IMR-90 (cell line): ENCODE results near the gene TNIP1. TPM values are rescaled to one million over a fixed set of nuclear protein-coding genes. Genes with fewer than 3 reads are reported as not detected.

ENCODE experiments used
- ATAC-seq: fragments of 200-7000 bp; cut with Tn5 transposase; 2 replicates; pipeline ENCODE4 v1.9.1; 2020; ENCODE audit warnings: low read depth, mild to moderate bottlenecking, moderate library complexity
- BruUV-seq: library from RNA; stranded (reverse); fragments of 400-500 nt; replicated peaks from 2 replicates; lab custom pipeline; 2021; lab: Mats Ljungman, UMichigan
- CTCF ChIA-PET: fragments of 300-600 bp; formaldehyde crosslinking; extraction: SDS; loops from one replicate; lab custom pipeline; 2021; ENCODE audit warnings: antibody characterized with exemption; lab: Yijun Ruan, JAX
- POLR2A ChIA-PET: fragments of 300-600 bp; sonication (Branson Sonifier 250); formaldehyde crosslinking; loops from one replicate; lab custom pipeline; 2022; ENCODE audit warnings: antibody characterized with exemption; ENCODE audit not compliant: unreplicated experiment; lab: Charles Lee
- DNase-seq: peaks from one replicate; pipeline ENCODE4 v3.0.0; 2013
- H2AFZ ChIP-seq: replicated peaks from 2 replicates; pipeline ENCODE3; 2013; ENCODE audit warnings: low read length, mild to moderate bottlenecking; ENCODE audit not compliant: poor library complexity
- H2AK5ac ChIP-seq: 2 replicates; pipeline ENCODE4 v1.6.1; 2013; ENCODE audit warnings: low read depth, low read length, inconsistent platforms
- H2AK9ac ChIP-seq: replicated peaks from 2 replicates; pipeline ENCODE3; 2013; ENCODE audit warnings: mild to moderate bottlenecking, low read depth, low read length, moderate library complexity; ENCODE audit not compliant: poor library complexity
- H2BK120ac ChIP-seq: 2 replicates; pipeline ENCODE4 v1.6.1; 2013; ENCODE audit warnings: low read depth, low read length, inconsistent platforms
- H2BK15ac ChIP-seq: 3 replicates; pipeline ENCODE4 v1.6.1; 2013; ENCODE audit warnings: low read depth, low read length, inconsistent platforms
- H2BK20ac ChIP-seq: 2 replicates; pipeline ENCODE4 v1.6.1; 2013; ENCODE audit warnings: low read depth, mild to moderate bottlenecking, inconsistent platforms, low read length, moderate library complexity
- H2BK5ac ChIP-seq: 2 replicates; pipeline ENCODE4 v1.6.1; 2013; ENCODE audit warnings: mild to moderate bottlenecking, low read depth, low read length, inconsistent platforms; ENCODE audit not compliant: poor library complexity, severe bottlenecking
- H3K14ac ChIP-seq: replicated peaks from 2 replicates; pipeline ENCODE4 v1.6.1; 2013; ENCODE audit warnings: low read depth, low read length, inconsistent platforms
- H3K18ac ChIP-seq: 2 replicates; pipeline ENCODE4 v1.6.1; 2013; ENCODE audit warnings: low read depth, low read length, control low read depth
- H3K23ac ChIP-seq: 2 replicates; pipeline ENCODE4 v1.6.1; 2013; ENCODE audit warnings: low read depth, low read length, inconsistent platforms
- H3K27ac ChIP-seq: 2 replicates; pipeline ENCODE4 v1.5.1; 2013; ENCODE audit warnings: mild to moderate bottlenecking, control low read depth, low read length; ENCODE audit not compliant: insufficient read depth
- H3K27me3 ChIP-seq: 2 replicates; pipeline ENCODE4 v1.6.1; 2013; ENCODE audit warnings: low read length; ENCODE audit not compliant: control insufficient read depth, insufficient read depth
- H3K36me3 ChIP-seq: 2 replicates; pipeline ENCODE4 v1.6.1; 2013; ENCODE audit warnings: low read length, mixed read lengths; ENCODE audit not compliant: control insufficient read depth, insufficient read depth
- H3K4ac ChIP-seq: 2 replicates; pipeline ENCODE4 v1.6.1; 2013; ENCODE audit warnings: low read depth, low read length, inconsistent platforms
- H3K4me1 ChIP-seq: 2 replicates; pipeline ENCODE4 v1.6.1; 2013; ENCODE audit warnings: low read length, mixed read lengths; ENCODE audit not compliant: control insufficient read depth, insufficient read depth
- H3K4me2 ChIP-seq: 2 replicates; pipeline ENCODE4 v1.6.1; 2013; ENCODE audit warnings: low read depth, mild to moderate bottlenecking, control low read depth, low read length, moderate library complexity
- H3K4me3 ChIP-seq: 2 replicates; pipeline ENCODE4 v1.5.1; 2013; ENCODE audit warnings: low read depth, mild to moderate bottlenecking, control low read depth, low read length, moderate library complexity; ENCODE audit not compliant: insufficient read depth
- H3K56ac ChIP-seq: 2 replicates; pipeline ENCODE4 v1.6.1; 2013; ENCODE audit warnings: low read length, inconsistent platforms; ENCODE audit not compliant: insufficient read depth; ENCODE audit errors: extremely low read depth
- H3K79me1 ChIP-seq, 2 experiments: 2 replicates each; pipeline ENCODE4 v1.6.1; 2013; ENCODE audit warnings: low read length in 2 of 2, inconsistent platforms in 1 of 2, low read depth in 1 of 2
- H3K9ac ChIP-seq: 2 replicates; pipeline ENCODE4 v1.6.1; 2013; ENCODE audit warnings: low read depth, low read length, control low read depth
- H3K9me1 ChIP-seq: 2 replicates; pipeline ENCODE4 v1.6.1; 2013; ENCODE audit warnings: low read length, inconsistent platforms; ENCODE audit not compliant: insufficient read depth
- H3K9me3 ChIP-seq: 2 replicates; pipeline ENCODE4 v1.6.1; 2013; ENCODE audit warnings: low read length; ENCODE audit not compliant: control insufficient read depth, insufficient read depth
- H4K20me1 ChIP-seq: 2 replicates; pipeline ENCODE4 v1.6.1; 2013; ENCODE audit warnings: low read length, inconsistent platforms; ENCODE audit not compliant: insufficient read depth
- H4K5ac ChIP-seq: 2 replicates; pipeline ENCODE4 v1.6.1; 2013; ENCODE audit warnings: mild to moderate bottlenecking, low read depth, low read length, control low read depth
- H4K8ac ChIP-seq, 2 experiments: 2 replicates each; pipeline ENCODE4 v1.6.1; 2013; ENCODE audit warnings: low read depth in 2 of 2, low read length in 2 of 2, control low read depth in 1 of 2, inconsistent platforms in 1 of 2
- H4K91ac ChIP-seq: 2 replicates; pipeline ENCODE4 v1.6.1; 2013; ENCODE audit warnings: low read depth, low read length, inconsistent platforms; ENCODE audit not compliant: insufficient read depth
- BHLHE40 ChIP-seq: fragments of 150-350 bp; IDR thresholded peaks from 2 replicates; pipeline ENCODE4 v1.6.1; 2016; ENCODE audit warnings: mild to moderate bottlenecking, low read depth, low read length
- CEBPB ChIP-seq: IDR thresholded peaks from 2 replicates; pipeline ENCODE4 v1.6.1; 2012; ENCODE audit warnings: low read depth, low read length, improper control_type of control experiment
- CTCF ChIP-seq: conservative IDR thresholded peaks from 2 replicates; pipeline ENCODE4 v1.5.1; 2012; ENCODE audit warnings: mild to moderate bottlenecking, low read depth, low read length, improper control_type of control experiment
- ELK1 ChIP-seq: fragments of 150-350 bp; IDR thresholded peaks from 2 replicates; pipeline ENCODE4 v1.6.1; 2016; ENCODE audit warnings: low read depth, mild to moderate bottlenecking, low read length, moderate library complexity, borderline replicate concordance
- MAZ ChIP-seq: IDR thresholded peaks from 2 replicates; pipeline ENCODE4 v1.6.1; 2012; ENCODE audit warnings: low read depth, mild to moderate bottlenecking, low read length, improper control_type of control experiment, moderate library complexity, borderline replicate concordance
- SMC3 ChIP-seq: fragments of 150-350 bp; IDR thresholded peaks from 2 replicates; pipeline ENCODE4 v1.6.1; 2016; ENCODE audit warnings: low read depth, mild to moderate bottlenecking, antibody characterized with exemption, low read length, moderate library complexity
- WGBS, 2 experiments: methylation state at CpG; one replicate each; pipeline versions ENCODE4 v1.1.5 to v1.1.7; 2013; ENCODE audit warnings: missing lambda C conversion rate in 2 of 2; ENCODE audit not compliant: insufficient read length in 1 of 2; ENCODE audit errors: extremely low coverage in 2 of 2; 5-methylcytosine and 5-hydroxymethylcytosine counted together
- dilution Hi-C: fragments of 300-500 bp; cut with HindIII; formaldehyde crosslinking; loops from one replicate; pipeline ENCODE4 v1.14.3; 2018; ENCODE audit warnings: low sequenced_read_pairs; ENCODE audit not compliant: unreplicated experiment
- in situ Hi-C: fragments of 300-500 bp; cut with MboI; formaldehyde crosslinking; loops from 3 replicates; pipeline ENCODE4 v1.14.3; 2019; ENCODE audit warnings: low sequenced_read_pairs, inconsistent platforms, mixed read lengths
- intact Hi-C: fragments of 100-400 bp; cut with micrococcal nuclease; formaldehyde crosslinking; loops from 2 replicates; pipeline ENCODE4 v1.10.0; 2022
- polyA plus RNA-seq, 3 experiments: library from polyadenylated mRNA; depleted of rRNA; stranded (reverse); fragments of >200 nt; gene quantifications; 2 replicates each; pipeline ENCODE4 v1.2.3, GENCODE V29; 2012; ENCODE audit warnings: low replicate concordance in 1 of 3
- total RNA-seq: library from RNA; depleted of rRNA; stranded (reverse); fragments of >200 nt; gene quantifications from 2 replicates; pipeline ENCODE4 v1.2.3, GENCODE V29; 2012

TNIP1 gene
- total and polyA plus RNA-seq, 2 of the 4 experiments (the other 2 are of a cell fraction) = 63.8 to 92.8 TPM

- no peak overlapping the region for H2BK20ac ChIP-seq
- H4K5ac ChIP-seq = no peak overlapping the region; the same call in 1 of the 2 replicates
- no peak overlapping the region for H3K9ac ChIP-seq
- peaks cover 34% of the 10 kb centered on the region for H3K9me1 ChIP-seq
- H3K79me1 ChIP-seq = peaks cover 5 to 14% of the 10 kb centered on the region in 2 experiments; a peak in 2 of 4 replicates
- H4K8ac ChIP-seq = no peak overlapping the region
- no peak overlapping the region for H3K4me3 ChIP-seq
- H3K4me1 ChIP-seq = peaks cover 4% of the 10 kb centered on the region; the same call in 1 of the 2 replicates
- H2BK15ac ChIP-seq = no peak overlapping the region
- no peak overlapping the region for H4K91ac ChIP-seq
- H2BK120ac ChIP-seq = no peak overlapping the region
- H3K18ac ChIP-seq = no peak overlapping the region; the same call in 1 of the 2 replicates
- dilution Hi-C loops = no loop called here
- in situ Hi-C loops = no loop called here
- intact Hi-C loops = no loop called here
- no peak; the same call in 1 of the 2 replicates for ATAC-seq
- peaks cover 2% of the 10 kb centered on the region for H4K20me1 ChIP-seq
- H2AFZ ChIP-seq = no peak overlapping the region
- no peak overlapping the region for H3K14ac ChIP-seq
- BruUV-seq = no TSS peak
- no peaks in the 10 kb centered on the region for H3K27me3 ChIP-seq
- H3K4me2 ChIP-seq = no peak overlapping the region
- CTCF ChIA-PET = interaction anchor here (0.8 to 1.3 kb wide), 2 partner anchors 9 to 85 kb away, joined by 3 to 4 read pairs; no protein-coding TSS in a partner anchor
- TF ChIP-seq MAZ = no peak
- no peak for TF ChIP-seq SMC3
- TF ChIP-seq CTCF = no peak
- TF ChIP-seq CEBPB = no peak
- TF ChIP-seq ELK1 = no peak
- no peak for TF ChIP-seq BHLHE40
- H3K4ac ChIP-seq = no peak overlapping the region
- no peak overlapping the region for H3K23ac ChIP-seq
- no peak overlapping the region for H2BK5ac ChIP-seq
- H3K27ac ChIP-seq = peak overlapping the region; percentile 12; the same call in 1 of the 2 replicates
- H3K36me3 ChIP-seq = peaks cover 60% of the 10 kb centered on the region
- no peak for DNase-seq
- no peak overlapping the region for H2AK9ac ChIP-seq
- WGBS, 2 experiments = no CpG with 5 or more reads among the region's 5 CpGs
- H3K9me3 ChIP-seq = no peaks in the 10 kb centered on the region
- POLR2A ChIA-PET = no interaction called here
- H3K56ac ChIP-seq = no peak overlapping the region
- H2AK5ac ChIP-seq = no peak overlapping the region
Observed at GRCh38 chr5:151030056-151030336, 50.8 kb downstream of the TNIP1 start.
